ENCODE results near the gene RTTN. TPM values are rescaled to one million over a fixed set of nuclear protein-coding genes. Genes with fewer than 3 reads are reported as not detected.

Gene RTTN
- total and polyA plus RNA-seq, 9 of the 15 experiments (the other 6 are each of a cell fraction or from before 2014, with no cell fraction given) = 3.1 to 18.3 (median 10.6) TPM

- no peak overlapping the region for H3K27ac ChIP-seq (ENCODE audit: extremely low read depth, low read depth, low read length)
- H3K4me3 ChIP-seq = no peak overlapping the region
- FAIRE-seq (no peak), ATAC-seq (no peak; the same call in 2 of the 3 replicates), DNase-seq (ENCODE audit: extremely low read depth in 1 of 4, low spot score in 3 of 4) (no peak)
- H3K36me3 ChIP-seq (ENCODE audit: control insufficient read depth, insufficient read depth, low read length) = no peaks in the 10 kb centered on the region
- no peaks in the 10 kb centered on the region for H3K79me2 ChIP-seq (ENCODE audit: control insufficient read depth, insufficient read depth, low read length)
- intact Hi-C loops (cut with micrococcal nuclease) (no loop called here), in situ Hi-C loops (cut with MboI) (no loop called here)
- no peaks in the 10 kb centered on the region for H3K9me3 ChIP-seq (replicated peaks; ENCODE audit: control insufficient read depth, insufficient read depth, low read depth, low read length)
- ChIA-PET CTCF (ENCODE audit: low intra/inter-chr PET ratio) (no interaction called here), POLR2A (interaction anchor here (2.4 kb wide), 1 partner anchor 17 kb away, joined by 6 read pairs; no protein-coding TSS in a partner anchor)
- BruUV-seq (replicated peaks) = no TSS peak
- no peaks in the 10 kb centered on the region for H4K20me1 ChIP-seq (replicated peaks; ENCODE audit: control insufficient read depth, insufficient read depth, low read length)
- 51% methylated on average over 3 of the region's 3 CpGs for WGBS (ENCODE audit: insufficient coverage, low coverage, missing lambda C conversion rate)
- H2AFZ ChIP-seq (ENCODE audit: low read depth, low read length) = no peak overlapping the region
- H3K4me2 ChIP-seq (ENCODE audit: insufficient read depth, low read length) = no peak overlapping the region
- H3K9me1 ChIP-seq (ENCODE audit: control insufficient read depth, insufficient read depth, low read length) = no peaks in the 10 kb centered on the region
- H3K27me3 ChIP-seq (ENCODE audit: control insufficient read depth in 2 of 2, insufficient read depth in 2 of 2, low read length in 2 of 2) = no peaks in the 10 kb centered on the region
- no peaks in the 10 kb centered on the region; a peak in 1 of 5 replicates for H3K4me1 ChIP-seq (replicated peaks in 1 of 2; ENCODE audit: control insufficient read depth in 2 of 2, insufficient read depth in 2 of 2, low read length in 2 of 2)
- H3K9ac ChIP-seq (ENCODE audit: insufficient read depth in 1 of 2, low read depth in 2 of 2, low read length in 2 of 2) = no peak overlapping the region
- no peak for TF ChIP-seq RCOR1 (IDR thresholded peaks at IDR 0.05; ENCODE audit: borderline replicate concordance in 1 of 2, low read depth in 2 of 2, low read length in 2 of 2)
- TF ChIP-seq CREM (IDR thresholded peaks at IDR 0.05; ENCODE audit: low read depth) = no peak
- TF ChIP-seq, protein P1, sequence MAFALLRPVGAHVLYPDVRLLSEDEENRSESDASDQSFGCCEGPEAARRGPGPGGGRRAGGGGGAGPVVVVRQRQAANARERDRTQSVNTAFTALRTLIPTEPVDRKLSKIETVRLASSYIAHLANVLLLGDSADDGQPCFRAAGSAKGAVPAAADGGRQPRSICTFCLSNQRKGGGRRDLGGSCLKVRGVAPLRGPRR (CRISPR knock-in tag; IDR thresholded peaks at IDR 0.05) = no peak
- TF ChIP-seq ZNF57 (CRISPR knock-in tag; IDR thresholded peaks at IDR 0.05) = no peak
- TF ChIP-seq YBX1 (IDR thresholded peaks at IDR 0.05) = no peak
- TF ChIP-seq, protein P2, sequence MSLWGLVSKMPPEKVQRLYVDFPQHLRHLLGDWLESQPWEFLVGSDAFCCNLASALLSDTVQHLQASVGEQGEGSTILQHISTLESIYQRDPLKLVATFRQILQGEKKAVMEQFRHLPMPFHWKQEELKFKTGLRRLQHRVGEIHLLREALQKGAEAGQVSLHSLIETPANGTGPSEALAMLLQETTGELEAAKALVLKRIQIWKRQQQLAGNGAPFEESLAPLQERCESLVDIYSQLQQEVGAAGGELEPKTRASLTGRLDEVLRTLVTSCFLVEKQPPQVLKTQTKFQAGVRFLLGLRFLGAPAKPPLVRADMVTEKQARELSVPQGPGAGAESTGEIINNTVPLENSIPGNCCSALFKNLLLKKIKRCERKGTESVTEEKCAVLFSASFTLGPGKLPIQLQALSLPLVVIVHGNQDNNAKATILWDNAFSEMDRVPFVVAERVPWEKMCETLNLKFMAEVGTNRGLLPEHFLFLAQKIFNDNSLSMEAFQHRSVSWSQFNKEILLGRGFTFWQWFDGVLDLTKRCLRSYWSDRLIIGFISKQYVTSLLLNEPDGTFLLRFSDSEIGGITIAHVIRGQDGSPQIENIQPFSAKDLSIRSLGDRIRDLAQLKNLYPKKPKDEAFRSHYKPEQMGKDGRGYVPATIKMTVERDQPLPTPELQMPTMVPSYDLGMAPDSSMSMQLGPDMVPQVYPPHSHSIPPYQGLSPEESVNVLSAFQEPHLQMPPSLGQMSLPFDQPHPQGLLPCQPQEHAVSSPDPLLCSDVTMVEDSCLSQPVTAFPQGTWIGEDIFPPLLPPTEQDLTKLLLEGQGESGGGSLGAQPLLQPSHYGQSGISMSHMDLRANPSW (CRISPR knock-in tag; IDR thresholded peaks at IDR 0.05) = no peak
- no peak for TF ChIP-seq SIN3A (IDR thresholded peaks at IDR 0.05; ENCODE audit: borderline replicate concordance in 2 of 2, control insufficient read depth in 1 of 2, low read depth in 2 of 2, low read length in 2 of 2)
- TF ChIP-seq, protein P3, sequence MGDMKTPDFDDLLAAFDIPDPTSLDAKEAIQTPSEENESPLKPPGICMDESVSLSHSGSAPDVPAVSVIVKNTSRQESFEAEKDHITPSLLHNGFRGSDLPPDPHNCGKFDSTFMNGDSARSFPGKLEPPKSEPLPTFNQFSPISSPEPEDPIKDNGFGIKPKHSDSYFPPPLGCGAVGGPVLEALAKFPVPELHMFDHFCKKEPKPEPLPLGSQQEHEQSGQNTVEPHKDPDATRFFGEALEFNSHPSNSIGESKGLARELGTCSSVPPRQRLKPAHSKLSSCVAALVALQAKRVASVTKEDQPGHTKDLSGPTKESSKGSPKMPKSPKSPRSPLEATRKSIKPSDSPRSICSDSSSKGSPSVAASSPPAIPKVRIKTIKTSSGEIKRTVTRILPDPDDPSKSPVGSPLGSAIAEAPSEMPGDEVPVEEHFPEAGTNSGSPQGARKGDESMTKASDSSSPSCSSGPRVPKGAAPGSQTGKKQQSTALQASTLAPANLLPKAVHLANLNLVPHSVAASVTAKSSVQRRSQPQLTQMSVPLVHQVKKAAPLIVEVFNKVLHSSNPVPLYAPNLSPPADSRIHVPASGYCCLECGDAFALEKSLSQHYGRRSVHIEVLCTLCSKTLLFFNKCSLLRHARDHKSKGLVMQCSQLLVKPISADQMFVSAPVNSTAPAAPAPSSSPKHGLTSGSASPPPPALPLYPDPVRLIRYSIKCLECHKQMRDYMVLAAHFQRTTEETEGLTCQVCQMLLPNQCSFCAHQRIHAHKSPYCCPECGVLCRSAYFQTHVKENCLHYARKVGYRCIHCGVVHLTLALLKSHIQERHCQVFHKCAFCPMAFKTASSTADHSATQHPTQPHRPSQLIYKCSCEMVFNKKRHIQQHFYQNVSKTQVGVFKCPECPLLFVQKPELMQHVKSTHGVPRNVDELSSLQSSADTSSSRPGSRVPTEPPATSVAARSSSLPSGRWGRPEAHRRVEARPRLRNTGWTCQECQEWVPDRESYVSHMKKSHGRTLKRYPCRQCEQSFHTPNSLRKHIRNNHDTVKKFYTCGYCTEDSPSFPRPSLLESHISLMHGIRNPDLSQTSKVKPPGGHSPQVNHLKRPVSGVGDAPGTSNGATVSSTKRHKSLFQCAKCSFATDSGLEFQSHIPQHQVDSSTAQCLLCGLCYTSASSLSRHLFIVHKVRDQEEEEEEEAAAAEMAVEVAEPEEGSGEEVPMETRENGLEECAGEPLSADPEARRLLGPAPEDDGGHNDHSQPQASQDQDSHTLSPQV (IDR thresholded peaks at IDR 0.05) = no peak
- no peak for TF ChIP-seq NFIX (CRISPR knock-in tag; IDR thresholded peaks at IDR 0.05; ENCODE audit: low read depth)
These were observed 199.9 kb downstream of the RTTN start for GRCh38 chr18:70005580-70005979.
